GM21526 (cell line): ENCODE data around the gene ATP10A.

ENCODE experiments used
- ATAC-seq: cut with Tn5 transposase; IDR thresholded peaks from one replicate; pipeline ENCODE4 v1.9.1; 2021; ENCODE audit warnings: moderate library complexity; ENCODE audit not compliant: unreplicated experiment, low FRiP score

Gene ATP10A, protein sequence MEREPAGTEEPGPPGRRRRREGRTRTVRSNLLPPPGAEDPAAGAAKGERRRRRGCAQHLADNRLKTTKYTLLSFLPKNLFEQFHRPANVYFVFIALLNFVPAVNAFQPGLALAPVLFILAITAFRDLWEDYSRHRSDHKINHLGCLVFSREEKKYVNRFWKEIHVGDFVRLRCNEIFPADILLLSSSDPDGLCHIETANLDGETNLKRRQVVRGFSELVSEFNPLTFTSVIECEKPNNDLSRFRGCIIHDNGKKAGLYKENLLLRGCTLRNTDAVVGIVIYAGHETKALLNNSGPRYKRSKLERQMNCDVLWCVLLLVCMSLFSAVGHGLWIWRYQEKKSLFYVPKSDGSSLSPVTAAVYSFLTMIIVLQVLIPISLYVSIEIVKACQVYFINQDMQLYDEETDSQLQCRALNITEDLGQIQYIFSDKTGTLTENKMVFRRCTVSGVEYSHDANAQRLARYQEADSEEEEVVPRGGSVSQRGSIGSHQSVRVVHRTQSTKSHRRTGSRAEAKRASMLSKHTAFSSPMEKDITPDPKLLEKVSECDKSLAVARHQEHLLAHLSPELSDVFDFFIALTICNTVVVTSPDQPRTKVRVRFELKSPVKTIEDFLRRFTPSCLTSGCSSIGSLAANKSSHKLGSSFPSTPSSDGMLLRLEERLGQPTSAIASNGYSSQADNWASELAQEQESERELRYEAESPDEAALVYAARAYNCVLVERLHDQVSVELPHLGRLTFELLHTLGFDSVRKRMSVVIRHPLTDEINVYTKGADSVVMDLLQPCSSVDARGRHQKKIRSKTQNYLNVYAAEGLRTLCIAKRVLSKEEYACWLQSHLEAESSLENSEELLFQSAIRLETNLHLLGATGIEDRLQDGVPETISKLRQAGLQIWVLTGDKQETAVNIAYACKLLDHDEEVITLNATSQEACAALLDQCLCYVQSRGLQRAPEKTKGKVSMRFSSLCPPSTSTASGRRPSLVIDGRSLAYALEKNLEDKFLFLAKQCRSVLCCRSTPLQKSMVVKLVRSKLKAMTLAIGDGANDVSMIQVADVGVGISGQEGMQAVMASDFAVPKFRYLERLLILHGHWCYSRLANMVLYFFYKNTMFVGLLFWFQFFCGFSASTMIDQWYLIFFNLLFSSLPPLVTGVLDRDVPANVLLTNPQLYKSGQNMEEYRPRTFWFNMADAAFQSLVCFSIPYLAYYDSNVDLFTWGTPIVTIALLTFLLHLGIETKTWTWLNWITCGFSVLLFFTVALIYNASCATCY (N-terminal part only)

GRCh38 chr15:25863111-25863967 lies at the start of gene ATP10A:
TSS of gene ATP10A (minus strand) at chr15:25863327. CDS start at chr15:25863096, 231 bp downstream.
- no peak for ATAC-seq

- ATAC-seq: no peak
Observed at GRCh38 chr15:25912035-25912434, 48.9 kb upstream of the ATP10A start.

DNA sequence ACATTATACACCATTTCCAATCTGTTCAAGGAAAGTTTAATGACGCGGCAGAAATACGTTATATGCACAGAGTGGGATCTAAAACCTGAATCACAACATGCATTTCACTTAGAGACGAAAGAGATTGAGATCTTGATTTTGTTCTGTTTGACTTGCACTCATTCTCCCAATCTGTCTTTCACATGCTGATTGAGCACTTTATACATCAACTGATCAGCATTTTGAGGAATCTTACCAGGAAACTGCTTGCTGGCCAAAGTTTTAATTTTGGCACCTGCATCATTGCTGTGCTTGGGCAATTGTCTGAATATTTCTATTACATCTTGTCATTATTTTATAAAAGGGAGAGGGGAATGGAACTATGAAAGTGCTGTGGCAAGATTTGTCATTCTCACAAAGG lies 47.7 kb upstream of the ATP10A start:
- ATAC-seq: no peak

DNA sequence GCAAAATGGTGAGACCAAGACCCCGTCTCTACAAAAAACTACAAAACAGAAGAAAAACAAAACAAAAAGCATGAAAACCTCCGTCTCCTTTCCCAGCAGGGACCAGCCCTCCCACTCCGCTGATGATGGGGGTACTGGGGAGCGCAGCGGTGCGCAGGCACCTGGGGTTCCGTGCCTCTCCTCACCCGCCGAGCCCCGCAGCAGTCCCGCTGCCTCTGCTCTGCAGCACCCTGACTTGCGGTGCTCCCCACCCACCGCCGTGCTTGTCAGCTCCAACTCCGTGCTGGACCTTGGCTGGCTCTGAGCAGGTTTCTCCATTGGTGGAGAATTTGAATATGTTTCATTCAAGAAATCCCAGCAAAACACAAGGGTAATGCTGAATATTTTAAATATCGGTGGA lies 46.7 kb upstream of the ATP10A start:
- ATAC-seq: no peak

- no peak for ATAC-seq
Observed at GRCh38 chr15:25909325-25909724, 46.2 kb upstream of the ATP10A start.

DNA sequence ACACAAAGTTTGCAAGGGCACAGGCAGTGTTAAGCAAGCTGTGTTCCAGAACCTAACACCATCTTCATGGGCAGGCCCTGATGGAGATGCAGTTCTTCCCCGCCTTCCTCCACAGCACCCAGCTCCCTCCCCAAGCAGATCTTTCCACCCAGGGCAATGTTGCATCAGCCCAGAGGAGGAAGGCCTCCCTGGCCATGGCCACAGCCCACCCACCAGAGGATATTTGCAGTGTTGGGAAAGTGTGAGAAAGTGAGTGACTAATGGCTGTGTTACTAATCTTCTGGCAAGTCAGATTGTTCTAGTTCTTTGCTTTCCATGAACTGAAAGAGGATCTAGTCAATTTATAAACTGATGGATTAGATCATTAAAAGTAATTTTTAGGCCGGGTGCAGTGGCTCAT lies 42.0 kb upstream of the ATP10A start:
- no peak for ATAC-seq

GRCh38 chr15:25903024-25903581 lies 40.0 kb upstream of the ATP10A start:
- ATAC-seq: no peak

GRCh38 chr15:25901811-25902605 lies 38.9 kb upstream of the ATP10A start:
- no peak for ATAC-seq

GRCh38 chr15:25900901-25901300 lies 37.8 kb upstream of the ATP10A start:
- ATAC-seq: no peak

DNA sequence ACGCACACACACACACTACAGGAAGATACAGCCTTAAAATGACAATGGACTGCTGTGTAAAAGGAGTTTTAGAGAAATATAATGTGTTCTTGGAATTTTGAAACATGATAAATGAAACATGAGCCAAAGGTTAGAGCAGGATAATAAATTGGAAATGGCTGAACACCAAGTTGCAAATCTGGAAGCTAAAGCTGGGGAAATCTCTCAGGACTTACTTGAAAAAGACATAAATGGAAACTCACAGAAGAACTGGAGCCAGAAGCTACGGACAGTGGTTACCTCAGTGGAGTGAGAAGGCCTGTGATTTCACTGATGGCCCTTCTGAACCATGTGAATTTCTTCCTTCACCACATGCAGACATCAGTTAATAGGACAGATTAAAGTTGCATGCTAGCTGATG lies 37.3 kb upstream of the ATP10A start:
- ATAC-seq: no peak

- ATAC-seq: no peak
Observed at GRCh38 chr15:25899870-25900269, 36.7 kb upstream of the ATP10A start.

DNA sequence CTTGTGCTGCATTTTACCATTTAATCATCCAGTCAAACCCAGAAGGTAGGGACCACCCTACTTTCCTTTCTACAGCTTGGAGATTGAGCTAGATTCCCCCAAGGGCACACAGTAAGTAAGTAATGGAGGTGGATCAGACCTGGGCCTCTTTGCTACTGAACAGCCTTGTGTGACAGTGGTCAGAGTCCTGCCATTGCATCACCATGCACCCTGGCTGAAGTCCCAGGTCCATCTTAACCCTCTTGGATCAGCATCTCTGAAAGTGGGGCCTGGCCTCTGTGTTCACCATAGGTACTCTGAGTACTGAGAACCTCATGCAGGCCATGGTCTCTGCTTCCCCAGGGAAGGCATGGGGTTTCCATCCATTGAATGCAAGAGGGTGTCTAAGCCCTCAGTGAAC lies 34.5 kb upstream of the ATP10A start:
- no peak for ATAC-seq

- ATAC-seq: no peak
Observed at GRCh38 chr15:25894371-25894902, 31.3 kb upstream of the ATP10A start.

GRCh38 chr15:25893596-25893995 lies 30.5 kb upstream of the ATP10A start:
- ATAC-seq: no peak

GRCh38 chr15:25892126-25892525 lies 29.0 kb upstream of the ATP10A start:
- ATAC-seq: no peak

- ATAC-seq: no peak
Observed at GRCh38 chr15:25891081-25891480, 28.0 kb upstream of the ATP10A start.

DNA sequence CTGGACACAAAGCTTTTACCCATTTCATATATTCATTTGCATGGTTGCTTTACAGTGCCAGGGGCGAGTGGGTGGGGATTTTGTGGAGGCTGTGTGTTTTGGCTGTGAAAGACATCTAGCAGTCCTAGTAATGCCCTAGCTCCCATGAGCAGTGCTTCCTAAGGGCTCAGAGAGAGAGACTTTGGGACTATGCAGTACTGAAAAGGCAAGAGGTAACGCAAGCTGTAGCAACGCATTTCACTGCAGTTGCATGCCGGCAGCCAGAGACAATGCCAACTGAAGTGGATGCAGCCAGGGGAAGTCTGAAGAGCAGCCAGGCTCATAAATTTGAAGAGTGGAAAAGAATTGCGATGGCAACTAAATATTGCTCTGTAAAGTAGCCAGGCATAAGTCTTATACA lies 27.4 kb upstream of the ATP10A start:
- no peak for ATAC-seq

GRCh38 chr15:25887870-25888269 lies 24.7 kb upstream of the ATP10A start:
- ATAC-seq: no peak
